ENCODE data around the gene PCDH9. TPM values are rescaled to one million over a fixed set of nuclear protein-coding genes. Genes with fewer than 3 reads are reported as not detected.

The PCDH9 gene
- total RNA-seq, 2 experiments from 2014 or later, result 0.14 to 0.21 TPM

DNA sequence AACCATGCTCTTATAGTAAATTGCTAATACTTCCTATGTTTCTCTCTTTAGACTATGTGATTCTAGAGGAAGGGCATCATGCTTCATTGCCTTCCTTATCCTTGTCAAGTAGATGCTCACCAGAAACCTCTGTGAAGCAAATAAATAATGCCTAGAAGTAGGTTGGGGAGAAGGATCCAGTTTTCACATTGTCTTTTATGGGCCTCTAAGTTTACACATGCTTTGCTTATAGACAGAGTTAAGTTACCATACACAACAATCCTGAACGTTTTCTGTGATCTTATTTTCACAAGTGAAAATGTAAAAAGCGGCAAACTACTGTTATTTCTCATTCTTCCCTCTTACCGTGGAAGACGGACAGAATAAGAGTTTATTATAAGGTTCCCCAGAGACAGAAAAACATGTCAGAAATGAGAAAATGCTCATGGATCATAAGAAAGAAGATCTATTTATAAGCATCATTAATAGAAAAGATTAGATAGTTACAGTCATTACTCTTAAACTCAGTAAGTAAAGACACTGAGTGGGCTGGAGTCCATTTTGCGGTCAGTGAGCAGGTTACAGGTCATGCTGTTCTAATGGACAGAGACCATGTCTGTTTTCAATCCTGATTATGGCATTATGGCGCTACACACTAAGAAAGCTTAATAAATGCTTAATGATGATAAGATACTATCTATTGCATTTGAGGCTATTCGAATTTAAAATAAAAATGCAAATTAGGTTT is 723.9 kb downstream of the PCDH9 start:
- no peak for ATAC-seq
- intact Hi-C loops (cut with DNase I, micrococcal nuclease), result no loop called here
- ChIA-PET POLR2A (no interaction called here), CTCF (no interaction called here)
- H3K27ac Mint-ChIP-seq, result no peak overlapping the region
- no peaks in the 10 kb centered on the region for H3K27me3 Mint-ChIP-seq
- no peaks in the 10 kb centered on the region for H3K36me3 Mint-ChIP-seq (ENCODE audit: low read depth)
- no peak overlapping the region for H3K4me3 Mint-ChIP-seq
- DNase-seq, result no peak
- peaks cover 3% of the 10 kb centered on the region for H3K9me3 Mint-ChIP-seq (ENCODE audit: low read depth)
- H3K4me1 Mint-ChIP-seq, result no peaks in the 10 kb centered on the region

DNA sequence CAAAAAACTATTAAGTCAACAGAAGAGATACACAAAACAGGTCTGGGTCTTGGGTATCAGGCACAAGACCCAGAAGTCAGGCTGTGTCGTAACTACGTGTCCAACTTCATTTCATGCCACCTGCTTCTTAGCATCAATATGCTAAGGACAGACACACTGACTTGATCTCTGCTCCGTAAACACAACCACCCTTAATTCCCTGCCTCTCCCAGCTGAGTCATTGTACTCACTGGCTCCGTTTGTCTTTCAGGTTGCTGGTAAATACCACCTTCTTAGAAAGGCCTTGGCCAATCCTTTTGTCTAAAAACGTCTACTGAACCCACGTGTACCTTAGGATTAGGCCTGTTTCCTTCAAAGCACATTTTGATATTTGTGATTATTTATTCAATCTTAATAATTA is 726.2 kb downstream of the PCDH9 start:
- CTCF ChIA-PET, result no interaction called here
- Mint-ChIP-seq H3K9me3 (ENCODE audit: low read depth) (peaks cover 3% of the 10 kb centered on the region), H3K4me3 (no peak overlapping the region), H3K27ac (no peak overlapping the region), H3K27me3 (no peaks in the 10 kb centered on the region), H3K4me1 (no peaks in the 10 kb centered on the region), H3K36me3 (ENCODE audit: low read depth) (no peaks in the 10 kb centered on the region)
- no peak for DNase-seq
- intact Hi-C loops (cut with DNase I, micrococcal nuclease), result no loop called here
- ATAC-seq, result no peak
- POLR2A ChIA-PET, result no interaction called here

DNA sequence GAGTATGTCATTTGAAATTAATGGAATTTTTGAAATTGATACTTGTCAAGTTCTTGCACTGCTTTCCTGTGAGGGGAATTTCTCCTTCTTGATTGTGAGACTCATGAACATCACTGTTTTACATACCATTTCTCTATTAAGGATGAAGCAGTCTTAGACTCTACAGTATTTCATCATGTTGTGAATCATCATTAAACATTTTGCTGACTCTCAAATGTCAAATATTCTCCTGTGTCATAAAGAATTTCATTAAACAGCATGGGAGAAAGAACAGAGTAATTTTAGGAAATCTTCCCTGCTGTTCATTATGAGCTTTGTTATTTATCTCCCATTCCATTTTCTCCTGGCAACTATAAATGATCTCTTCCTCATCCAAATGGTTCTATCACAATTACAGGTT is 729.0 kb downstream of the PCDH9 start:
- H3K27me3 Mint-ChIP-seq, result no peaks in the 10 kb centered on the region
- no peak for DNase-seq

DNA sequence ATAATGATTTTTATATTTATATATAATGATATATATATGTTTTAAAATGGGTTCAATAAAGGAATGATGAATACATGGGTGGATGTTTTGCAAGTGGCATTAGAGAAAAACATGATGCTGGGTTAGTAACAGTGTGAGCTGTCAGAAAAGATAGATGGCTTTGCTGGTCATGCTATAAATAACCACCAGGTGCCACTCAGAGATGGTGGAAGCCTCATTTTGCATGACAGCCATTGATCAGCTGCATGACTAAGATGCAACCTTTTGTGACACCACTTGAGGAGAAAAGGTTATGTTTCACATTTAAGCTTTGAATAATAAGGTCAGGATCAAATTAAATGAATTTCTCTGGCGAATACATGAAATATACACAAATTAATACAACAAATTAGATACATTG is 737.7 kb downstream of the PCDH9 start:
- H3K4me1 Mint-ChIP-seq, result no peaks in the 10 kb centered on the region
- H3K9me3 Mint-ChIP-seq (ENCODE audit: low read depth), result no peaks in the 10 kb centered on the region
- intact Hi-C loops (cut with DNase I, micrococcal nuclease), result loop anchor here in 1 of 2 experiments (10.0 kb wide), 1 partner anchor 732 kb away; no protein-coding TSS in a partner anchor
- ATAC-seq (no peak), DNase-seq (peak; percentile 10)
- H3K4me3 Mint-ChIP-seq, result no peak overlapping the region
- ChIA-PET CTCF (interaction anchor here (0.8 kb wide), 1 partner anchor 59 kb away, joined by 4 read pairs; no protein-coding TSS in a partner anchor), POLR2A (no interaction called here)
- H3K27me3 Mint-ChIP-seq, result no peaks in the 10 kb centered on the region
- H3K36me3 Mint-ChIP-seq (ENCODE audit: low read depth), result no peaks in the 10 kb centered on the region
- H3K27ac Mint-ChIP-seq, result no peak overlapping the region

More for the DNA sequence above, 729.0 kb downstream of the PCDH9 start:
- Mint-ChIP-seq H3K4me3 (no peak overlapping the region), H3K27ac (no peak overlapping the region), H3K36me3 (ENCODE audit: low read depth) (no peaks in the 10 kb centered on the region), H3K9me3 (ENCODE audit: low read depth) (peaks cover 3% of the 10 kb centered on the region), H3K4me1 (no peaks in the 10 kb centered on the region)
- CTCF ChIA-PET, result no interaction called here
- no peak for ATAC-seq
- POLR2A ChIA-PET, result interaction anchor here (0.6 kb wide), 1 partner anchor 40 kb away, joined by 7 read pairs; no protein-coding TSS in a partner anchor
- intact Hi-C loops (cut with DNase I, micrococcal nuclease), result no loop called here

DNA sequence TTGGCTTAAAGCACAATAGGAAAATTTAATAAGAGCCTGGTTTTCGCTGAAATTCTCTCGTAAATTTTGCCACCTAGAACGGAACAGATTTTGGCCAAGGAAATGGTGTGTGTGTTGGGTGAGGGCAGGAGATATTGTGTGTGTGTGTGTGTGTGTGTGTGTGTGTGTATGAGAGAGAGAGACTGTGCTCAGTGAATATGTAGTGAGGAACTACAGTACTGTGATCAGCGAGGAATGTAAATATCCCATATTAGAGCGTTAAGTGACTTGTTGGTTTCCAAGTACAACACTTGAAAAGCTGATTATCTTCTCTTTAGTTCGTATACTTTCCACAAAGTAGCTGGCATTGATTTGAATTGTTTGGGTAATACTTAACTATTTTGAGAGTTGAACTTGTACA is 738.9 kb downstream of the PCDH9 start:
- ChIA-PET CTCF (no interaction called here), POLR2A (no interaction called here)
- intact Hi-C loops (cut with DNase I, micrococcal nuclease), result loop anchor here in 1 of 2 experiments (10.0 kb wide), 1 partner anchor 734 kb away; no protein-coding TSS in a partner anchor
- Mint-ChIP-seq H3K36me3 (ENCODE audit: low read depth) (no peaks in the 10 kb centered on the region), H3K4me3 (no peak overlapping the region), H3K27me3 (no peaks in the 10 kb centered on the region), H3K27ac (no peak overlapping the region), H3K9me3 (ENCODE audit: low read depth) (no peaks in the 10 kb centered on the region), H3K4me1 (no peaks in the 10 kb centered on the region)
- DNase-seq (no peak), ATAC-seq (no peak)

DNA sequence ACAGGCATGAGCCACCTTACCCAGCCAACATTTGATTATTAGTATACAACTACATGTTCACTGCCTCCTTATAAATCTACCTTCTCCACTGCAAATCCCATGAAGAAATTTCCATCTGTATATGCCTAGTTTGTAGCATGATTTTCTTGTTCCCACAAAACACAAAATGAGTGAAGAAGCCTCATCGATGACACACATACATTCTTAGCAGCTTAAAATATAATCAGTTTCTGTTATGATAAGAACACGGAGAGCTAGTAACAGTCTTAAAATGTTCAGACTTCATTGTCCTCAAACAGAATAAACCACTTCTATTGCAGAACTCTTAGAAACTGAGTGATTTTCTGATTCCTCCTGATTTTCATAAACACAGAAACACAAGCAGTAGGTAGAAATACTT is 740.5 kb downstream of the PCDH9 start:
- DNase-seq (no peak), ATAC-seq (no peak)
- intact Hi-C loops (cut with DNase I, micrococcal nuclease), result no loop called here
- no peak overlapping the region for H3K4me3 Mint-ChIP-seq
- CTCF ChIA-PET, result no interaction called here
- POLR2A ChIA-PET, result no interaction called here
- H3K9me3 Mint-ChIP-seq (ENCODE audit: low read depth), result no peaks in the 10 kb centered on the region
- H3K4me1 Mint-ChIP-seq, result no peaks in the 10 kb centered on the region
- no peaks in the 10 kb centered on the region for H3K36me3 Mint-ChIP-seq (ENCODE audit: low read depth)
- no peak overlapping the region for H3K27ac Mint-ChIP-seq
- H3K27me3 Mint-ChIP-seq, result no peaks in the 10 kb centered on the region

DNA sequence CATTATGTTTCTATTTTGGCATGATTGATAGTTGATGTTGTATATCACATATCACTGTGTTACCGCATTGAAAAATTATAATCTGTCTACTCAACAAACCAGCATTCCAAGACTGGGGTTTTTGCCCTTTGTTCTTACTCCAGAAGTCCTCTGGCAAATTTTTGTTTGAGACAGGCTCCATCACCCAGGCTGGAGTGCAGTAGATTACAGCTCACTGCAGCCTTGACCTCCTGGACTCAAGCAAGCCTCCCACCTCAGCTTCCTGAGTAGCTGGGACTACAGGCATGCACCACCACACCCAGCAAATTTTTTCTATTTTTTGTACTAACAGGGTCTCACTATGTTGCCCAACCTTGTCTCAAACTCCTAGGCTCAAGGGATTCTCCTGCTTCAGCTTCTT is 741.0 kb downstream of the PCDH9 start:
- Mint-ChIP-seq H3K27ac (no peak overlapping the region), H3K4me1 (no peaks in the 10 kb centered on the region), H3K4me3 (no peak overlapping the region), H3K36me3 (ENCODE audit: low read depth) (no peaks in the 10 kb centered on the region), H3K27me3 (no peaks in the 10 kb centered on the region), H3K9me3 (ENCODE audit: low read depth) (no peaks in the 10 kb centered on the region)
- intact Hi-C loops (cut with DNase I, micrococcal nuclease), result no loop called here
- ATAC-seq (no peak), DNase-seq (no peak)
- ChIA-PET CTCF (no interaction called here), POLR2A (no interaction called here)

DNA sequence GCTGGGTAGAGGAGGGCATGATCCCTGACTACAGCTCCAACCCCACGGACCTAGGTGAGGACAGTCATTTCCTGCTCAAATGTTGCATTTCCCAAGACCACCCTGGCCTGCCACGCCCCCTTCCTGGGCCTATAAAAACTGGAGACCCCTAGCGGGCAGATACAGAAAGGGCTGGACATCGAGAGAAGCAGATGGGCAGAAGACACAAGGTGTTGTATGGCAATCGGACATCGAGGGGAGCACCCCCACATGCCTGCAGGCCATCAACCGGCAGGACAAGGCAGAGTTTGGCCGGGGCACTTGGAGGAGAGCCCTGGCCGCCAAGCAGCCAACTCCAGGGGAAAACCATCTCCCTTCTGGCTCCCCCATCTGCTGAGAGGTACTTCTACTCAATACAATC is 746.4 kb downstream of the PCDH9 start:
- no peak for DNase-seq
- H3K27me3 Mint-ChIP-seq, result no peaks in the 10 kb centered on the region
- ChIA-PET POLR2A (no interaction called here), CTCF (no interaction called here)
- H3K4me3 Mint-ChIP-seq, result no peak overlapping the region
- intact Hi-C loops (cut with DNase I, micrococcal nuclease), result no loop called here
- H3K36me3 Mint-ChIP-seq (ENCODE audit: low read depth), result no peaks in the 10 kb centered on the region
- H3K9me3 Mint-ChIP-seq (ENCODE audit: low read depth), result peaks cover 4% of the 10 kb centered on the region
- ATAC-seq, result no peak
- H3K4me1 Mint-ChIP-seq, result no peaks in the 10 kb centered on the region
- H3K27ac Mint-ChIP-seq, result no peak overlapping the region

DNA sequence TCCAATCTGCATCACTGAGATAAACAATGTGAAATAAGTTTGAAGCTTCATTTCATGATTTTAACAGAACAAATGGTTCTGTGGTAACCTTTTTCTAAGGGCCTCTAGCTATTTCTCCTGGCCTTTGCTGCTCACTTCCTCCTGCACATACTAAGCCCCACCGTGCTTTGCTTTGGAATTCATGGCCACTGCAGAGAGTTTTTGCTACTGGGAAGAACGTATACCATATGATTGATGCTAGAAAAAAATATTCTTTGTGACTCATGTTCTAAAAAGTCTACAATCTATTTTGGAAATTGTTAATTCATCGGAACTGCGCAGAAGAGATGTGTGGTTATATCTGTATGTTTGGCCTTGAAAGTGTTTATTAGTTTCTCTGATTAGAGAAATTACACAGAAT is 747.3 kb downstream of the PCDH9 start:
- Mint-ChIP-seq H3K9me3 (ENCODE audit: low read depth) (peaks cover 4% of the 10 kb centered on the region), H3K27me3 (no peaks in the 10 kb centered on the region), H3K27ac (no peak overlapping the region), H3K4me1 (no peaks in the 10 kb centered on the region), H3K36me3 (ENCODE audit: low read depth) (no peaks in the 10 kb centered on the region), H3K4me3 (no peak overlapping the region)
- CTCF ChIA-PET, result no interaction called here
- no peak for ATAC-seq
- no peak for DNase-seq
- POLR2A ChIA-PET, result no interaction called here
- intact Hi-C loops (cut with DNase I, micrococcal nuclease), result no loop called here

DNA sequence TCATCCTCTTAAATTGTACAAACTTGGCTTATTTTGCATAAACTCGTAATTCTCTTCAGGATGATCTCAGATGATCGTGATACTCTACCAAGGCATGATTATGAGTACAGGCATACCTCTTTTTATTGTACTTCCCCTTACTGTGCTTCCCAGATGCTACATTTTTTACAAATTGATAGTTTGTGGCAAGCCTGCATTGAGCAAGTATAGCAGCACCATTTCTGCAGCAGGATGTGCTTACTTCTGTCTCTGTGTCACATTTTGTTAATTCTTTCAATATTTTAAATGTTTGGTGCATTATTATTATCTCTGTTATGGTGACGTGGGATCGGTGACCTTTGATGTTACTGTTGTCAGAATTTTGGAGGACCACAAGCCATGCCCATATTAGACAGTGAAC is 752.3 kb downstream of the PCDH9 start:
- CTCF ChIA-PET, result no interaction called here
- Mint-ChIP-seq H3K36me3 (ENCODE audit: low read depth) (no peaks in the 10 kb centered on the region), H3K4me1 (no peaks in the 10 kb centered on the region), H3K4me3 (no peak overlapping the region), H3K9me3 (ENCODE audit: low read depth) (peaks cover 4% of the 10 kb centered on the region), H3K27me3 (no peaks in the 10 kb centered on the region), H3K27ac (no peak overlapping the region)
- ATAC-seq (no peak), DNase-seq (no peak)
- intact Hi-C loops (cut with DNase I, micrococcal nuclease), result no loop called here
- POLR2A ChIA-PET, result no interaction called here

DNA sequence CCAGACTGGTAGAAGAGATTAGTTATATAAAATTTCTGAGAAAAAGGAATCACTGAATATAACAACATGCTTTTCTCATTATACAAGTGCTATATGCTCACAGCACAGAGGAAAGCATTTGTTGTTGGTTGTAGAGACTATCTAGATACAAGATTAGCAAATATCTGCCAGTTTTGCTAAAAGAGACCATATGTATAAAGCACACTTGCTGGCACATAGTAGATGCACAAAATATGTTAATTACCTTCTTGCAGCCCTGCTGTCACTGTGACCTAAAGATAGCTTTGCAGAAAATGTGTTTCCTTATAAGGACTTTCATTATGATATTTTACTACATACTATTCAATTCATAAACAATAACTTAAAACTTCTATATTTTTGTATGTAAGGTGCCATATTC is 755.1 kb downstream of the PCDH9 start:
- Mint-ChIP-seq H3K36me3 (ENCODE audit: low read depth) (no peaks in the 10 kb centered on the region), H3K27ac (no peak overlapping the region), H3K4me3 (no peak overlapping the region), H3K4me1 (no peaks in the 10 kb centered on the region), H3K9me3 (ENCODE audit: low read depth) (peaks cover 4% of the 10 kb centered on the region), H3K27me3 (no peaks in the 10 kb centered on the region)
- ChIA-PET CTCF (no interaction called here), POLR2A (no interaction called here)
- ATAC-seq (no peak), DNase-seq (no peak)
- intact Hi-C loops (cut with DNase I, micrococcal nuclease), result no loop called here

DNA sequence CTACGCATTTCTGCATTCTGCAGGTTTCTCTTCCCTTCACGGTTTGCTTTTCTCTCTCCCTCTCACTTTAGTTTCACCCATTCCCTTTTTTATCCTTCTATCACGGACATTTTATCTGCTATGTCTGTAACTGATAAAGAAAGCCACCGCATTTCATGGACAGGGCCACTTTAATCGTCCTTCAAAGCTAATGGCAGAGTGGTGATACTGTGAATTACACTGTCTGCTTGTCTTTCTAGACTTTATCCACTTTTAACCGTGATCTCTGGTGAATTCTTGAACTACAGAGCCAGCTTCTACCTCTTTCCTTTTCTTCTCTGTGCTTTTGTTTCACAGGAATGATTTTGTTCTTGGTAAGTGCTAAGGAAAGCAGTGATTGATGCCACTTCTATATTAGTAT is 760.4 kb downstream of the PCDH9 start:
- H3K27me3 Mint-ChIP-seq, result no peaks in the 10 kb centered on the region
- ATAC-seq, result no peak

More for the DNA sequence above, 760.4 kb downstream of the PCDH9 start:
- DNase-seq, result no peak
- ChIA-PET CTCF (no interaction called here), POLR2A (no interaction called here)
- H3K4me3 Mint-ChIP-seq, result no peak overlapping the region
- H3K9me3 Mint-ChIP-seq (ENCODE audit: low read depth), result peaks cover 3% of the 10 kb centered on the region
- no peaks in the 10 kb centered on the region for H3K36me3 Mint-ChIP-seq (ENCODE audit: low read depth)
- H3K27ac Mint-ChIP-seq, result no peak overlapping the region
- intact Hi-C loops (cut with DNase I, micrococcal nuclease), result loop anchor here in 1 of 2 experiments (10.0 kb wide), 1 partner anchor 65 kb away; no protein-coding TSS in a partner anchor
- no peaks in the 10 kb centered on the region for H3K4me1 Mint-ChIP-seq
